OCI-LY7 (cell line): Measurements from ENCODE around the gene MED15. TPM values are rescaled to one million over a fixed set of nuclear protein-coding genes. Genes with fewer than 3 reads are reported as not detected.

ENCODE experiments used
- BruUV-seq: library from RNA; stranded (reverse); fragments of 400-500 nt; replicated peaks from 2 replicates; lab custom pipeline; 2021; lab: Mats Ljungman, UMichigan
- CTCF ChIA-PET: fragments of 300-600 bp; sonication (Branson Sonifier 250); formaldehyde crosslinking; loops from one replicate; lab custom pipeline; 2022; ENCODE audit warnings: antibody characterized with exemption; ENCODE audit not compliant: unreplicated experiment; lab: Charles Lee
- POLR2A ChIA-PET: fragments of 300-600 bp; sonication (Branson Sonifier 250); formaldehyde crosslinking; loops from one replicate; lab custom pipeline; 2022; ENCODE audit warnings: antibody characterized with exemption; lab: Charles Lee
- DNase-seq: peaks from one replicate; pipeline ENCODE4 v3.0.0-alpha.2; 2015; ENCODE audit warnings: low spot score
- H2AFZ ChIP-seq: fragments of 200-600 bp; sonication (generic), shearing (Covaris generic); 2 replicates; pipeline ENCODE4 v1.6.1; 2014; ENCODE audit warnings: mild to moderate bottlenecking, antibody characterized with exemption, low read length, moderate library complexity
- H3K27ac ChIP-seq: fragments of 200-600 bp; sonication (generic); 2 replicates; pipeline ENCODE4 v1.5.1; 2014; ENCODE audit warnings: mixed run types, low read depth, mild to moderate bottlenecking, moderate library complexity, low read length, inconsistent platforms; ENCODE audit not compliant: poor library complexity, severe bottlenecking
- H3K36me3 ChIP-seq: fragments of 200-600 bp; sonication (generic); 2 replicates; pipeline ENCODE4 v1.6.1; 2014; ENCODE audit warnings: mild to moderate bottlenecking, antibody characterized with exemption, low read length, moderate library complexity, mixed read lengths; ENCODE audit not compliant: insufficient read depth
- H3K4me1 ChIP-seq: fragments of 200-600 bp; sonication (generic); 2 replicates; pipeline ENCODE4 v1.5.1; 2014; ENCODE audit warnings: mild to moderate bottlenecking, low read length; ENCODE audit not compliant: insufficient read depth, poor library complexity, severe bottlenecking
- H3K4me2 ChIP-seq: fragments of 200-600 bp; sonication (generic); 2 replicates; pipeline ENCODE4 v1.6.1; 2014; ENCODE audit warnings: mild to moderate bottlenecking, low read length
- H3K4me3 ChIP-seq: fragments of 200-600 bp; sonication (generic); 2 replicates; pipeline ENCODE4 v1.5.1; 2014; ENCODE audit warnings: mild to moderate bottlenecking, low read depth, low read length; ENCODE audit not compliant: poor library complexity, severe bottlenecking
- H3K79me2 ChIP-seq: fragments of 200-600 bp; sonication (generic); 2 replicates; pipeline ENCODE4 v1.6.1; 2016; ENCODE audit warnings: low read depth, mild to moderate bottlenecking, low read length, moderate library complexity, mixed read lengths; ENCODE audit not compliant: insufficient read depth
- H3K9me2 ChIP-seq: fragments of 200-600 bp; sonication (generic); 2 replicates; pipeline ENCODE4 v1.6.1; 2016; ENCODE audit warnings: mild to moderate bottlenecking, low read length, mixed read lengths; ENCODE audit not compliant: insufficient read depth
- H3K9me3 ChIP-seq: fragments of 200-600 bp; sonication (generic); 2 replicates; pipeline ENCODE4 v1.6.1; 2014; ENCODE audit warnings: mild to moderate bottlenecking, mixed run types, low read length, mixed read lengths
- H4K20me1 ChIP-seq: fragments of 200-600 bp; sonication (generic); 2 replicates; pipeline ENCODE4 v1.6.1; 2014; ENCODE audit warnings: mild to moderate bottlenecking, antibody characterized with exemption, low read length, moderate library complexity, mixed read lengths; ENCODE audit not compliant: insufficient read depth
- CTCF ChIP-seq: fragments of 200-600 bp; sonication (generic); conservative IDR thresholded peaks from 2 replicates; pipeline ENCODE4 v1.5.1; 2014; ENCODE audit warnings: mild to moderate bottlenecking, antibody characterized with exemption, low read length, moderate library complexity, mixed read lengths
- EZH2phosphoT487 ChIP-seq: fragments of 200-600 bp; sonication (generic); IDR thresholded peaks from 2 replicates; pipeline ENCODE4 v1.6.1; 2018; ENCODE audit warnings: low read depth, borderline replicate concordance, mild to moderate bottlenecking, mixed run types, antibody characterized with exemption, low read length, moderate library complexity, mixed read lengths
- intact Hi-C: fragments of 100-400 bp; cut with micrococcal nuclease; formaldehyde crosslinking; loops from one replicate; pipeline ENCODE4 v1.10.0; 2022; ENCODE audit not compliant: unreplicated experiment
- total RNA-seq, 2 experiments: library from RNA; depleted of rRNA in 1 of 2; stranded (reverse); fragments of >200 nt in 1 of 2; shearing (Covaris generic) in 1 of 2; gene quantifications; 2 replicates each; pipeline ENCODE4 v1.2.3, GENCODE V29; 2014 to 2022

The MED15 gene
- total RNA-seq, 2 experiments from 2014 or later: 28.7 to 79.2 TPM

- ChIA-PET CTCF (no interaction called here), POLR2A (no interaction called here)
- H3K9me3 ChIP-seq: no peaks in the 10 kb centered on the region
- no peaks in the 10 kb centered on the region; the same call in 1 of the 2 replicates for H4K20me1 ChIP-seq
- H2AFZ ChIP-seq: no peak overlapping the region
- H3K9me2 ChIP-seq: no peaks in the 10 kb centered on the region
- no peak for TF ChIP-seq EZH2phosphoT487
- no peak for TF ChIP-seq CTCF
- no peak for DNase-seq
- H3K4me1 ChIP-seq: no peaks in the 10 kb centered on the region
- BruUV-seq: no TSS peak
- H3K36me3 ChIP-seq: peaks cover 54% of the 10 kb centered on the region
- no peak overlapping the region for H3K4me2 ChIP-seq
- H3K79me2 ChIP-seq: peaks cover 10% of the 10 kb centered on the region; the same call in 1 of the 2 replicates
- intact Hi-C loops: loop anchor here (5.0 kb wide), 1 partner anchor 33 kb away; no protein-coding TSS in a partner anchor
- no peak overlapping the region for H3K27ac ChIP-seq
- H3K4me3 ChIP-seq: no peak overlapping the region
Observed at GRCh38 chr22:20550057-20550817, 42.8 kb downstream of the MED15 start.

GRCh38 chr22:20550851-20551744, 43.7 kb downstream of the MED15 start:
- Histone ChIP-seq H3K4me3 (no peak overlapping the region), H3K79me2 (peaks cover 10% of the 10 kb centered on the region; the same call in 1 of the 2 replicates), H3K9me2 (no peaks in the 10 kb centered on the region), H2AFZ (no peak overlapping the region), H3K9me3 (no peaks in the 10 kb centered on the region), H3K27ac (no peak overlapping the region), H3K4me2 (no peak overlapping the region), H3K36me3 (peaks cover 46% of the 10 kb centered on the region), H3K4me1 (no peaks in the 10 kb centered on the region), H4K20me1 (no peaks in the 10 kb centered on the region; the same call in 1 of the 2 replicates)
- intact Hi-C loops: loop anchor here (5.0 kb wide), 1 partner anchor 34 kb away; no protein-coding TSS in a partner anchor
- CTCF ChIA-PET: no interaction called here
- POLR2A ChIA-PET: no interaction called here
- DNase-seq: no peak
- BruUV-seq: no TSS peak
- no peak for TF ChIP-seq CTCF
